Mammary microvascular endothelial cell (primary cell): ENCODE results near the gene CFHR3. TPM values are rescaled to one million over a fixed set of nuclear protein-coding genes. Genes with fewer than 3 reads are reported as not detected.

Source experiments
- total RNA-seq: library from RNA; depleted of rRNA; stranded (reverse); fragments of >200 nt; gene quantifications from 2 replicates; pipeline ENCODE4 v1.2.3, GENCODE V29; 2015

Gene CFHR3
- total RNA-seq: not detected in 2 replicates

DNA sequence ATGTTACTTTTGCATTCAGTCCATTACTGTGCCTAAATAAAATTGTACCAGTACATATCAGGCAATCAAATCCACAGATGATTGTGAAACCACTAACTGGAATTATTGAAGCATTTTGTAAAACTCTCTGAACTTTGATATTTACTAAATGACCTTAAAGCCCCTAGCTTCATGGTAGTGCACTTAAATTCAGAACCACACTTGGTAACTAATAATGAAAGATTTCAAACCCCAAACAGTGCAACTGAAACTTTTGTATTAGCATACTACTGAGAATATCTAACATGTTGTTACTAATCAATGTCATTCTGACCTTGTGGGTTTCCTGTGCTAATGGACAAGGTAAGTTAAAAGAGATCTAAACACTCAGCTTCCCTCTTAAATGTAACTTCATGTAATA lies at the start of gene CFHR3:
Gene CFHR3, plus strand, starts transcription at position 238 of the 400 bp plus-strand sequence. Its CDS starts 47 bp downstream, at position 285.

GRCh38 chr1:196819531-196819930 lies 44.9 kb downstream of the CFHR3 start, which contains the start of gene CFHR1:
CFHR1 (plus strand) TSS chr1:196819731; CDS start chr1:196819845, 114 bp downstream.

Other genes with a start within 250 kb of the CFHR3 start
- 0.13 TPM in 1 of 2 replicates, not detected in the other for gene KCNT2, start 166.4 kb upstream of the CFHR3 start, total RNA-seq
- gene CFH, start 122.8 kb upstream of the CFHR3 start, total RNA-seq: 3.2 and 5.6 TPM in 2 replicates
- not detected in 2 replicates for gene CFHR1, start 44.9 kb downstream of the CFHR3 start, total RNA-seq
- gene CFHR4, start 113.2 kb downstream of the CFHR3 start, total RNA-seq: not detected in 2 replicates
- not detected in 2 replicates for gene CFHR2, start 168.9 kb downstream of the CFHR3 start, total RNA-seq
- gene CFHR5, start 202.7 kb downstream of the CFHR3 start, total RNA-seq: not detected in 2 replicates